GM12878 (cell line): Measurements from ENCODE around the gene CEACAM21.

Experiments
- CTCF ChIP-seq, 3 experiments: IDR thresholded peaks in 2 of 3; conservative IDR thresholded peaks in 1 of 3; 2 replicates each; pipeline ENCODE4 v1.5.1; 2011; ENCODE audit warnings: low read depth in 3 of 3, low read length in 3 of 3, mild to moderate bottlenecking in 3 of 3, control low read depth in 2 of 3, moderate library complexity in 2 of 3, inconsistent platforms in 1 of 3, mixed read lengths in 1 of 3; ENCODE audit not compliant: control insufficient read depth in 2 of 3, insufficient read depth in 1 of 3; ENCODE audit errors: extremely low read depth in 1 of 3
- NFYA ChIP-seq: IDR thresholded peaks from 2 replicates; pipeline ENCODE4 v1.6.1; 2011; ENCODE audit warnings: low read depth, mild to moderate bottlenecking, low read length, improper control_type of control experiment, borderline replicate concordance
- TBL1XR1 ChIP-seq: IDR thresholded peaks from 2 replicates; pipeline ENCODE4 v1.6.1; 2012; ENCODE audit warnings: low read depth, low read length, improper control_type of control experiment

GRCh38 chr19:41537789-41538188, 38.2 kb upstream of the CEACAM21 start:
- TF ChIP-seq CTCF (IDR thresholded peaks at IDR 0.05 in 2 of 3, conservative IDR thresholded peaks at IDR 0.05 in 1 of 3; ENCODE audit: control insufficient read depth in 2 of 3, extremely low read depth in 1 of 3, insufficient read depth in 1 of 3, low read depth in 3 of 3, low read length in 3 of 3) (peak; percentile 55 to 71 (median 55)), TBL1XR1 (no peak), NFYA (no peak)
